ENCODE data around the gene CFAP65.

CFAP65 gene

DNA sequence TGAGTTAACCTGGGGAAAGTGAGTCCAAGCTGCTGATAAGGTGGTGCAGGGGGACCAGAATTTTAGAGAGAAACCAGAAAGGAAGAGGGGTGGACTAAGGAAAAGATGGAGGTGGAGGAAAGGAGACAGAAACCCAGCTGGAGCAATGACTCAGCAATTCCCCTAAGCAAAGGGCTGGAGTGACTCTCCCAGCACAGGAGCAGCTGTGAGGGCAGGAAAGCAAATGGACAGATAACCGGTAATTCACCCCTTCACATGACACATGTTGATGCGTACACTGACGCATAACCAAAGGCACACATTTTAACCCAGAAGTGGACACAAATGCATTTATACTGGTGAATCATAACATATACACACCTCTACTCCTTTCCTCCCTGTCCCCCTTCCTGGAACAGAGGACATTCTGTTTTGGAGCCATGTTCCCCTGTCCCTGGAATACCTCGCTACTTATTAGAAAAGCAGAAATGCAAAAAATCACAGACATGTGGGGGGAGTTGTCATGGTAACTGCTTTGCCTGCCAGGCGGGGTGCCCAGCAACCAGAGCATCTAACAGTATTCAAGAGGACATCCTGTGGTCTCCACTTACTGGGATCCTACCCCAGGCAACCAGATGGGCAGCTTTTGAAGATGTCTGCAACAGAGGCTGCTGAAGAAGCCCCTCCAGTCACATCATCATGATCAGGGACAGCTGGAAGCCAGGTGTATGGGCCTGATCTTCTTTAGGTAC is 77.1 kb downstream of the CFAP65 start:
- DNase-seq (ENCODE audit: low read depth in 2 of 2): no peak

DNA sequence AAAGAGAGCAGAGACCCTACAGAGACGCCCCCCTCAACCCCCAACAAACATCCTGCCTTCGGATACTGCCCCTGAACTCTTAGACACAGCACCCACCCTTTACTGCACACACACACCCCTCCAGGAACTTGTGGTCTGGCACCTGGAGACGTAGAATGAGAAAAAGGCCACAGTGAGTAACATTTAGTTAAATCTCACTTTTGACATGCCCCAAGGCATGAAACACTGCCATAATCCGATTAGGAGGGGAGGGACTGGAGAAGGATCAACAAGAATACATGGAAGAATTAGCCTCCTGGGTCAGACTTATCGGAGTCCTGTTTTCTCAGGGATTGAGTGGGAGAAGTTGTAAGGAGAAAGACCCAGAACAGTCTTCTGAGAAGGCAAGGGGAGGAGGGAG is 77.7 kb downstream of the CFAP65 start:
- no peak for DNase-seq (ENCODE audit: low read depth in 2 of 2)

DNA sequence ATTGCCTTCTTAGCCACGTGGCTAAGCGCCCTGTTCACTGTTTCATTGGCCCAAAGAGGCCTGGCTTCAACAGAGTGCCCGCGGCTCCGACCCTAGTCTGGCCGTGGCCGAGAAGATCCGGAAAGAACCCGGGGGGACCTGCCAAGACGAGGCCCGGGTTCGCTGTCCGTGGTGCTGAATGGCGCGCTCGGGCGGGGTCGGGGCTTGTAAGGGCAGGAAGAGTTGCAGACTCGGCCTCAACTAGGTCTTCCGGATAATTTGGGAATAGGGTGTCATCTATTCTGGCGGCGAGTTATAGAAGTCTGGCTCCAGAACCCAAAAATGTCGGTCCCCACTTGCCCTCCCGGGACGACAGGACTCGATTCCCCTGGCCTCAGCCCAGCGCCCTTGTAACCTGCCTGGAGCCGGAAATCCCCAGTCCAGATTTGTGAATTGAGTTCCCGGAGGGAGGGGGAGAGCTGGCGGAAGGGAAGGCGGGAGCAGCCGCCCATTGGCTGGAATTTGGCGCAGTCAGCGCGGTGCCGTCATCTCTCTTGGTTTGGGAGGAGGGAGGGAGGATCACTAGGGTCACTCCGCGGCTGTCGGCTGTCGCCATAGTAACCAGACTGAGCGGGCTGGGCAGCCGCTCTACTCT is 78.3 kb downstream of the CFAP65 start:
- DNase-seq (ENCODE audit: low read depth in 2 of 2): peak in 1 of 2 experiments; percentile 52

DNA sequence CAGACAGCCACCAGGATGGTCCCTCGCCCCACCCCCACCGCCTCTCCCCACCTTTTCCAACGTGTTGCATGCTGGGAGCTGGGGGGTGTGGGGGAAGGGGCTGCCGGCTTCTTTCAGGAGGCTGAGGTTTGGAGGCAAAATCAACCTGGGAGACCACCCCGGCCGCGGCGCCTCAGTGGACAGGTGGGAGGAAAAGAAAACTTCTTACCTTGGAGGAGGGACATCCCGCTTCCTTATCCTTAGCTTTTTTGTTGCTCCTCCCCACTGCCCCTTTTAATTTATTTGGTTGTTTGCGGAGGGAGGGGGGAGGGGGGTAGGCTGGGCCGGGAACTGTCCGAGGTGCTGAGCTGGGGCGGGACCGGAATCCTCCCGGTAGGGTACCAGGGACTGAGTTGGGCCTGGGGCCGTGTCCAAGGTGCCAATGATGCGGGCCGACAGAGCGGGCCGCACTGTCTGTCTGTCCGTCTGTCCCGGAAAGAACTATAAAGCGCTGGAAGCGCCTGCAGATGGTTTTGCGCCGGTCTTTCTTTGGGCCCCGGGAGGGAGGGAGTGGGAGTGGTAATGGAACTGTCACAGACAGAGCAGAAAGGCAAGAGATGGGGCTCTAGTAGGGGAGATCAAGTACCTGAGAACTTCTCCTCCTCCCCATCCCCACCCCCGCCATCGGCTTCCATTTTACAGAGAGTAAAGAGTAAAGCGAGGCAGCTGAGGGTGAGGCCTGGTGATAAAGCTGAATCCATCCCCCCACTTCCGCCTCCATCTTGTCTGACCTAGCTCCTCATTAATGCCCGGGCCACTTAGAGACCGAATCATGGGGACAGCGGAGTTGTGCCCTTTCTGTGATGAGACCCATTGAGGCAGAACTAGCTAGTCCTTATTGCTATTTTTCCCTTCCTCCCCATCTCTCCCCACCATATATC is 79.4 kb downstream of the CFAP65 start:
- no peak for DNase-seq (ENCODE audit: low read depth in 2 of 2)

DNA sequence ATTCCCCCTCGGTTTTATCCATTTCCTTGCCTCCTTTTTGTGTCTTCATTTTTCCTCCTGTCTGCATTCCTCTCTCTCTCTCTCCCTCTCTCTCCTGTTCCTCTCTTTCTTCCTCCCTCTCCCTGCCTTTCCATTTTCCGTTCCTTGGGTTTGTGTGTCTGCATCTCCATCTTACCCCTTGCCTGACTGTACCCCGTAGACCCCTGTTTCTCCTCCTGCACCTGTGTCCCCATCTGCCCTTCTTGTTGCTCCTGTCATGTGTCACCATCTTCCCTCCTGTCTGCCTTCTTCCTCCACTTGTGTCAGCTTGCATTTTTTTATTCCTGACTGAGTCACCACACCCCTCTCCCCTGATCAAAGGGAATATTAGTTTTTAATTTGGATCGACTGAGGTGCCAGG is 80.1 kb downstream of the CFAP65 start:
- DNase-seq (ENCODE audit: low read depth in 2 of 2): no peak

DNA sequence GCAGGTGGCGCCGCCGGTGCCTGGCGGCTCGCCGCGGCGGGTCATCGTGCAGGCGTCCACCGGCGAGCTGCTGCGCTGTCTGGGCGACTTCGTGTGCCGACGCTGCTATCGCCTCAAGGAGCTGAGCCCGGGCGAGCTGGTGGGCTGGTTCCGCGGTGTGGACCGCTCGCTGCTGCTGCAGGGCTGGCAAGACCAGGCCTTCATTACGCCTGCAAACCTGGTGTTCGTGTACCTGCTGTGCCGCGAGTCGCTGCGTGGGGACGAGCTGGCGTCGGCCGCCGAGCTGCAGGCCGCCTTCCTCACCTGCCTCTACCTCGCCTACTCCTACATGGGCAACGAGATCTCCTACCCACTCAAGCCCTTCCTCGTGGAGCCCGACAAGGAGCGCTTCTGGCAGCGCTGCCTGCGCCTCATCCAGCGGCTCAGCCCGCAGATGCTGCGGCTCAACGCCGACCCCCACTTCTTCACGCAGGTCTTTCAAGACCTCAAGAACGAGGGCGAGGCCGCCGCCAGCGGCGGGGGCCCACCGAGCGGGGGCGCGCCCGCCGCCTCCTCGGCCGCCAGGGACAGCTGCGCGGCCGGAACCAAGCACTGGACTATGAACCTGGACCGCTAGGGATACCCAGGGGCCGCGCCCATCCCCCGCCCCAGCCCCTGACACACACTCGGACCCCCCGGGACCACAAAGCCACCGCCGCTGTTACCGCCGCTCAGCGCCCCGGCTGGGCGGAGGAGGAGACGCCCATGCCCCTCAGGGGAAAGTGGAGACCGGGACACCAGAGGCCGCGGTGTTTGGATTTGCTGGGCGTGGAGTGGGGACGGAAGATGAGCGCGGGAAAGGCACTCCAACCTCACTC is 80.8 kb downstream of the CFAP65 start:
- DNase-seq (ENCODE audit: low read depth in 2 of 2): no peak

DNA sequence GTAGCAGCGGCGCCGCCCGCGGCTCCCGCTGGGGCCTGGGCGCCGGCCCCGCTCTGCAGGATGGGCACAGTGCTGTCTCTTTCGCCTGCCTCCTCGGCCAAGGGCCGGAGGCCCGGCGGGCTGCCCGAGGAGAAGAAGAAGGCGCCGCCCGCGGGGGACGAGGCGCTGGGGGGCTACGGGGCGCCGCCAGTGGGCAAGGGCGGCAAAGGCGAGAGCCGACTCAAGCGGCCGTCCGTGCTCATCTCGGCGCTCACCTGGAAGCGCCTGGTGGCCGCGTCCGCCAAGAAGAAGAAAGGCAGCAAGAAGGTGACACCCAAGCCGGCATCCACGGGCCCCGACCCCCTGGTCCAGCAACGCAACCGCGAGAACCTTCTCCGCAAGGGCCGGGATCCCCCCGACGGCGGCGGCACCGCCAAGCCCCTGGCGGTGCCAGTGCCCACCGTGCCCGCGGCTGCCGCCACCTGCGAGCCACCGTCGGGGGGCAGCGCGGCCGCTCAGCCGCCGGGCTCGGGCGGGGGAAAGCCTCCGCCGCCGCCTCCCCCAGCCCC is 81.5 kb downstream of the CFAP65 start:
- DNase-seq (ENCODE audit: low read depth in 2 of 2): no peak

DNA sequence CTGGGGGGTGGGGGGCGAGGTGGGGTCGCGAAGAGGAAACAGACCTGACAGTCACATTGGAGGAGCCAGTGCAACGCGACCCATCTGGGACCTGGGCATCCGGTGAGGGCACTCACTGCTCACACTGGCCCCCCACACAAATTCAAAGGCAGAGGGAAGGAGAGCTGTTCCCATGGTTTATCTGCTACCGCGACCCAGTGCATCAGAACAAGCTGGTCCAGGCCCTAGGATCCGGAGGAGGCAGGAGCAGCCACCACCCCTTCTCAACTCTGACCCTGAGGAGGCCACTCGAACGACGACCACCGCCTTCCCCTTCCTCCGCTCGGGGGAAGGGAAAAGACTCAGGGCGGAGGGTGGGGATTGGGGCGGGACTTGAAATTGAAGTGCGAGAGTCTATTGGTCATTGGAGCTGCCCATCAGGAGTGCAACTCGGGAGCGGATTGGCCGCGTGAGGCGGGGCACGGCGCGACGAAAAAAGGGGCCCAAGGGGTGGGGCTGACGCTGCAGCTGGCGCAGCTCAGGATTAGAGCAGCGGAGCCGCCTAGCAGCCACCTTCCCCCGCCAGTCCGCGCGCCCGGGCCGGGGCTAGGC is 82.1 kb downstream of the CFAP65 start, which contains the start of gene CDK5R2:
Gene CDK5R2, plus strand, starts transcription at position 526 of the 591 bp plus-strand sequence. CDS start 155 bp downstream, outside the sequence.
- DNase-seq (ENCODE audit: low read depth in 2 of 2): peak; percentile 59 to 77

DNA sequence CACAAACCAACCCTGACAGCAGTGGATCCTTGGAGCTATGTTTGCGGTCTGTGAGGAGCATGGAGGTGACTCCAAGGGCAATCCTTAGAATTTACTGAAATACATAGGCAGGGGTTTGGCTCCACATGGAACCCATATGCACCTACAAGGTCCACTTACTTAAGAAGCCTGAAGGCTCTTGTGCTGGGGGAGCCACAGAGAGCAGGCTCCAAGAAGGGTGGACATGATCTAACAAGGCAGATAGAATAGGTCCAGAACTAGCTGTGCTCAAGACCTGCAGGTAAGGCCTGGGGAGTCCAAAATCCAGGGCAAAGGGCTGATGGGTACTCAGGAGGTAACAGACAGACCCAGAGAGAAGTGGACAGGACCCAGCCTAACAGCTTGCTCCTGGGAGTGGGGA is 83.0 kb downstream of the CFAP65 start:
- DNase-seq (ENCODE audit: low read depth in 2 of 2): no peak

DNA sequence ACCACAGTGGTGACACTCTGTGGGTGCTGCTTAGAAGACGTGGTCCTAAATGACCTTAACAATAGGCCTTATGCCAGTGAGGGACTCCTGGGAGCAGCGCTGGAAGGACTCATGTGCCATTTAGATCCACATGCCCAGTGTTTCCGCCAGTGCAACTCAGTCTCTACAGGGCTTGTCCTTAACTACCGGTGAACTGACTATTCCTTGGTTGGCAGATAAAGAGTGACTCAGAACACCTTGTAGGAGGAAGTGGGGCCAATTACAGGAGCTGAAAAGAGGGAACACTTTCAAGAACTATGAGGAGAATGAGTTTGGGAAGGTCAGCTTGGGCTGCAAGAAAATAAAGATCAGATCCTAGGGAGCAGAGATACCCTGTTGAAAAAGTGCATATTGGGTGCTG is 83.6 kb downstream of the CFAP65 start:
- DNase-seq (ENCODE audit: low read depth in 2 of 2): no peak

DNA sequence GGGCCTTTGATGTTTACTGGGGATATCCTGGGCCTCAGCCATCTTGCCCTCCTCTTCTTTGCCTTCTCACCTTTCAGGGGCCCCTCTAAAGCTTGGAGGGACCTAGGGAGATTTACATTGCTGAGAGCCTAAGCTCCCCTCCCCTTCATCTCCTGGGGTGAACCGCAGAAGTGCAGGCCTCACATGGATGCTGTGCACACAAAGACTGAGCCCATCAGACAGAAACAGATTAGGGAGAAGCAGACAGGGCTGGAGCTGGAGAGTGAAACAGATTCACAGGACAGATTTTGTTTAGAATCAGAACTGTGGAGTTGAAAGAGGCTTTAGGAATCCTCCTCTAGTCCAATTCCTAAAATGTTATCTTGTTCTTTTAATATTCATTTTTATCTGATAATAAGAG is 85.3 kb downstream of the CFAP65 start:
- DNase-seq (ENCODE audit: low read depth in 2 of 2): no peak

DNA sequence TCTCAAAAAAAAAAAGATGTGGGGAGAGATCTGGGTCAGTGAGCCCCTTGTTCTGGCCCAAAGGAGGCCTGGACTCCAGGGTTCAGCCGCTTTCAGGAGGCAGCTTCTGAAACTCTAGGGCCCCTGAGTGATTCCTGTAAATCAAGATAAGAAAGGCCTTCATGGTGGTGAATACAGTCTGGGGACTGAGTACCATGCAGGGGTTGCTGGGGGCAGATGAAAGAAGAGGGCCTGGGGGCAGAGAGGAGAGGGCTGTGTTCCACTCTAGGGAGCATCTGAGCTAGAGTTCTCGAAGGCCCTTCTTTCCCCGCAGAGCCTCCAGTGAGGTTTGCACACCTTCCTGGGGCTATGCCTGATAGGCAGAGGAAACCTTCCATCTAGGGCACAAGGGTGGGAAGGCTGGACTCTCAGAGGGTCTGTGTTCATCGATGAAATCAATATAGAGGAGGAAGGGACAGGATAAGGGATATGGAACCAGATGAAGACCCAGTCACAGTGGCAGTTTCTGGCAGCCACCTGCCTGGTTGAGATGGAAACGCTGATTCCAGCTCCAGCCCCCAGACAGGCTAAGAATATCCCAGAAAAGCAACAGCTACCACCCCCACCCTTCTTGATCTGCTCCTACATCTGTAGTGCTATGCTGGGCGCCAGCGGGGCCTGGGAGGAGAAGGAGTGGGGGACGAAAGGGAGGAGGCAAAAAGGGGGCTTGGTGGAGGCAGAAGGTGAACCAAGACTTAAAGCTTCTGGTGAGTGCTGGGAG is 86.6 kb downstream of the CFAP65 start:
- DNase-seq (ENCODE audit: low read depth in 2 of 2): no peak

DNA sequence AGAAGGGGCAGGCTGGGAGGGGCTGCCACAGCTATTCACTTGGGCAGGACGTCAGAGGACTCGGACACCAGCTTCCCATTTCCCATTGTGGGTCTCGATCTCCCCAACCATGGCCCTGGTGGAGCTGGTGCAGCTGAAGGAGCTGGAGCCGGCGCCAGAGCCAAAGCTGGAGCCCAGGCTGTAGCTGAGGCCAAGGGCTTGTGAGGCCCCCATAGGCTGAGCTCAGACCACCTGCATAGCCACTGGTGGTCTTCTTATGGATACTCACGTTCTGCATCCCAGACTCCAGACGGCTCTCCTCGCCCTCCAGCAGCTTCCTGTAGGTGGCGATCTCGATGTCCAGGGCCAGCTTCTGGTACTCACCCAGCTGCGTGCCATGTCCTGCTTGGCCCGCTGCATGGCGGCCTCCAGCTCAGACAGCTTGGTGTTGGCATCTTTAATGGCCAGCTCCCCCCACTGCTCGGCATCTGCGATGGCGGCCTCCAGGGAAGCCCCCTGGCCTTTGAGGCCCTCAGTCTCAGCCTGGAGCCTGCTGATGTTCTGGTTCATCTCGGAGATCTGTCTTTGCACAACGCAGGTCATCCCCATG is 87.9 kb downstream of the CFAP65 start:
- DNase-seq (ENCODE audit: low read depth in 2 of 2): no peak

Data from stimulated activated CD4-positive, alpha-beta T cell treated with anti-CD3 and anti-CD28 coated beads, Interleukin-12 subunit alpha, Interleukin-12 subunit beta, amount 100 ng/mL, for 24 hours (primary cell).